Right cardiac atrium (tissue), 5 donors: Measurements from ENCODE around the gene PPP2R1A. TPM values are rescaled to one million over a fixed set of nuclear protein-coding genes. Genes with fewer than 3 reads are reported as not detected.
A peak's percentile ranks its signal among the peaks of the same experiment; 100 is the strongest.

Experiments used
- ATAC-seq, 2 donors: fragments of 200-7000 bp; cut with Tn5 transposase; one replicate each; pipeline versions ENCODE4 v1.8.0 to v1.9.1; 2020; ENCODE audit warnings: moderate library complexity in 2 of 2, mild to moderate bottlenecking in 1 of 2
- DNase-seq, 3 donors: peaks; one replicate each; pipeline ENCODE4 v3.0.0-alpha.2; 2020
- H3K27ac ChIP-seq: one replicate; pipeline ENCODE4 v1.5.1; 2013; ENCODE audit warnings: mild to moderate bottlenecking, low read length, control low read depth, moderate library complexity
- H3K27me3 ChIP-seq: one replicate; pipeline ENCODE4 v1.6.1; 2013; ENCODE audit not compliant: control insufficient read depth, insufficient read depth
- H3K4me1 ChIP-seq: one replicate; pipeline ENCODE4 v1.6.1; 2013; ENCODE audit warnings: low read length; ENCODE audit not compliant: control insufficient read depth, insufficient read depth
- H3K4me3 ChIP-seq: one replicate; pipeline ENCODE4 v1.5.1; 2013; ENCODE audit warnings: low read length, control low read depth
- H3K9me3 ChIP-seq: one replicate; pipeline ENCODE4 v1.6.1; 2013; ENCODE audit warnings: low read length; ENCODE audit not compliant: control insufficient read depth
- WGBS: extraction: QIAGEN DNeasy Blood & Tissue Kit; methylation state at CpG from one replicate; pipeline ENCODE4 v1.1.7; 2013; 5-methylcytosine and 5-hydroxymethylcytosine counted together
- intact Hi-C, 4 donors: fragments of 100-400 bp; cut with DNase I; formaldehyde crosslinking; loops; one replicate each; pipeline versions ENCODE4 v1.11.0 to v1.14.0; 2022 to 2023
- long read RNA-seq, 4 donors: library from polyadenylated mRNA; unstranded; transcript quantifications; one replicate each; pipeline ENCODE4 v2.0.0, GENCODE V29; 2020 to 2021
- polyA plus RNA-seq: library from polyadenylated mRNA; stranded (reverse); fragments of 200-250 nt; gene quantifications from one replicate; pipeline ENCODE4 v1.2.3, GENCODE V29; 2013
- total RNA-seq, 4 donors: library from RNA; stranded (reverse); fragmentation: NEBNext Ultra II Directional; extraction: Animal tissue kit (Norgen Biotek cat#: 25700); gene quantifications; one replicate each; pipeline ENCODE4 v1.2.1, GENCODE V29; 2021
- donor health status: healthy with polysubstance abuse.
- donor health status: DM: no; HTN: yes; CAD: no.
- donor health status: DM: no; HTN: no; CAD: no.
- donor health status: DM: no; HTN: yes; CAD: no; lungs with severe emphysema.
- donor health status: DM: yes; HTN: yes; CAD: no.

PPP2R1A gene
- total RNA-seq (100 to 1,000 TPM; 370 to 446 (median 409) TPM), polyA plus RNA-seq (235 TPM)
- long read RNA-seq, donor 1, full-length matches to known transcripts = 1,116 of 1,326 reads
- long read RNA-seq, donor 1, partial matches to known transcripts = 194 of 1,326 reads
- long read RNA-seq, donor 1, other reads (novel, unspliced or antisense) = 16 of 1,326 reads
- long read RNA-seq, donor 2, full-length matches to known transcripts = 678 of 807 reads
- long read RNA-seq, donor 2, partial matches to known transcripts = 117 of 807 reads
- long read RNA-seq, donor 2, other reads (novel, unspliced or antisense) = 12 of 807 reads
- long read RNA-seq, donor 3, full-length matches to known transcripts = 3,135 of 3,514 reads
- long read RNA-seq, donor 3, partial matches to known transcripts = 312 of 3,514 reads
- long read RNA-seq, donor 3, other reads (novel, unspliced or antisense) = 67 of 3,514 reads
- long read RNA-seq, donor 4, full-length matches to known transcripts = 679 of 769 reads
- long read RNA-seq, donor 4, partial matches to known transcripts = 77 of 769 reads
- long read RNA-seq, donor 4, other reads (novel, unspliced or antisense) = 13 of 769 reads

GRCh38 chr19:52189735-52190486, at the start of gene PPP2R1A:
TSS of gene PPP2R1A (plus strand) at chr19:52190052. CDS start at chr19:52190097, 45 bp downstream.
- intact Hi-C loops = loop anchor here in 2 of 4 donors (2.0 to 5.0 kb wide), 2 partner anchors 51 to 53 kb away; partner anchors contain the start of gene ZNF616 (in 2 of the 2)
- Histone ChIP-seq H3K27ac (peak within 1 kb of the TSS; percentile 98), H3K4me1 (peaks cover 8% of the 10 kb centered on the region), H3K4me3 (peak within 1 kb of the TSS; percentile 78), H3K27me3 (no peaks in the 10 kb centered on the region), H3K9me3 (no peaks in the 10 kb centered on the region)
- under 1% methylated on average over 70 of the region's 70 CpGs for WGBS
- DNase-seq = peak; percentile 99 to 100 (median 100)
- ATAC-seq = peak; percentile 96 to 97

GRCh38 chr19:52141203-52141602, 48.6 kb upstream of the PPP2R1A start:
- H3K4me3 ChIP-seq = no peak overlapping the region
- H3K9me3 ChIP-seq = no peaks in the 10 kb centered on the region
- H3K27ac ChIP-seq = no peak overlapping the region
- no peaks in the 10 kb centered on the region for H3K27me3 ChIP-seq
- ATAC-seq (no peak), DNase-seq (no peak)
- WGBS = 90% methylated on average over 2 of the region's 2 CpGs
- no peaks in the 10 kb centered on the region for H3K4me1 ChIP-seq
- intact Hi-C loops = no loop called here

GRCh38 chr19:52142001-52142595, 47.8 kb upstream of the PPP2R1A start:
- Histone ChIP-seq H3K4me1 (no peaks in the 10 kb centered on the region), H3K27me3 (no peaks in the 10 kb centered on the region), H3K27ac (no peak overlapping the region), H3K9me3 (no peaks in the 10 kb centered on the region), H3K4me3 (no peak overlapping the region)
- DNase-seq = no peak
- no peak for ATAC-seq
- intact Hi-C loops = no loop called here
- 91% methylated on average over 3 of the region's 3 CpGs for WGBS

GRCh38 chr19:52148256-52148655, 41.6 kb upstream of the PPP2R1A start:
- DNase-seq (no peak), ATAC-seq (no peak)
- H3K9me3 ChIP-seq = no peaks in the 10 kb centered on the region
- H3K4me1 ChIP-seq = no peaks in the 10 kb centered on the region
- H3K4me3 ChIP-seq = no peak overlapping the region
- H3K27ac ChIP-seq = no peak overlapping the region
- H3K27me3 ChIP-seq = no peaks in the 10 kb centered on the region
- intact Hi-C loops = no loop called here

GRCh38 chr19:52155596-52156359, 34.1 kb upstream of the PPP2R1A start:
- peaks cover 7% of the 10 kb centered on the region for H3K9me3 ChIP-seq
- H3K27me3 ChIP-seq = no peaks in the 10 kb centered on the region
- 98% methylated on average over 15 of the region's 15 CpGs for WGBS

GRCh38 chr19:52170304-52170703, 19.5 kb upstream of the PPP2R1A start:
- WGBS = 7% methylated on average over 5 of the region's 5 CpGs
- DNase-seq (no peak), ATAC-seq (peak in 1 of 2 donors; percentile 35)
- Histone ChIP-seq H3K9me3 (no peaks in the 10 kb centered on the region), H3K27me3 (no peaks in the 10 kb centered on the region), H3K27ac (no peak overlapping the region), H3K4me3 (peak overlapping the region; percentile 96), H3K4me1 (peaks cover 4% of the 10 kb centered on the region)
- intact Hi-C loops = no loop called here

More at GRCh38 chr19:52155596-52156359, 34.1 kb upstream of the PPP2R1A start:
- Histone ChIP-seq H3K4me3 (no peak overlapping the region), H3K4me1 (no peaks in the 10 kb centered on the region), H3K27ac (no peak overlapping the region)
- ATAC-seq (no peak), DNase-seq (no peak)
- intact Hi-C loops = no loop called here

GRCh38 chr19:52170863-52171320, 19.0 kb upstream of the PPP2R1A start:
- Histone ChIP-seq H3K4me3 (peak overlapping the region; percentile 96), H3K4me1 (peaks cover 4% of the 10 kb centered on the region), H3K27ac (peak overlapping the region; percentile 50), H3K9me3 (no peaks in the 10 kb centered on the region), H3K27me3 (no peaks in the 10 kb centered on the region)
- intact Hi-C loops = no loop called here
- DNase-seq (peak; percentile 34 to 70 (median 60)), ATAC-seq (peak; percentile 50 to 59)
- under 1% methylated on average over 22 of the region's 22 CpGs for WGBS

GRCh38 chr19:52171321-52172169, 18.3 kb upstream of the PPP2R1A start, which contains the start of gene ZNF836:
TSS of gene ZNF836 (minus strand) at chr19:52171621. CDS start at chr19:52168072, 3,549 bp downstream.
- ATAC-seq = peak; percentile 98
- no peaks in the 10 kb centered on the region for H3K9me3 ChIP-seq
- intact Hi-C loops = no loop called here
- peak within 1 kb of the TSS; percentile 96 for H3K4me3 ChIP-seq
- WGBS = 9% methylated on average over 37 of the region's 37 CpGs
- H3K27ac ChIP-seq = peak within 1 kb of the TSS; percentile 64
- peaks cover 4% of the 10 kb centered on the region for H3K4me1 ChIP-seq
- peak; percentile 92 to 96 (median 95) for DNase-seq
- H3K27me3 ChIP-seq = no peaks in the 10 kb centered on the region

- Histone ChIP-seq H3K4me1 (peaks cover 4% of the 10 kb centered on the region), H3K27ac (no peak overlapping the region), H3K27me3 (no peaks in the 10 kb centered on the region), H3K9me3 (no peaks in the 10 kb centered on the region), H3K4me3 (no peak overlapping the region)
- no peak for DNase-seq
- 94% methylated on average over 1 of the region's 1 CpG for WGBS
- intact Hi-C loops = no loop called here
- ATAC-seq = no peak
Observed at GRCh38 chr19:52172347-52172746, 17.5 kb upstream of the PPP2R1A start.
